Erythroblast (primary cell): Measurements from ENCODE around the gene TNFAIP8L3.
"Not testable (repeated sequence)": the region's sequence is repeated elsewhere in the genome, so short reads cannot be mapped to it uniquely, and the experiment has no call there.

ENCODE experiments used
- DNase-seq, 2 experiments: peaks; one replicate each; lab custom pipeline; 2025; lab: John Stamatoyannopoulos, UW
- GATA1 ChIP-seq: IDR thresholded peaks from 2 replicates; pipeline ENCODE4 v1.6.1; 2011; ENCODE audit warnings: low read depth, mild to moderate bottlenecking, control low read depth, low read length, moderate library complexity
- POLR2A ChIP-seq: IDR thresholded peaks from 2 replicates; pipeline ENCODE4 v1.6.1; 2011; ENCODE audit warnings: mild to moderate bottlenecking, low read length

Gene TNFAIP8L3

GRCh38 chr15:51094606-51095569, at the start of gene TNFAIP8L3:
Gene TNFAIP8L3 (minus strand): TSS chr15:51094906. CDS start chr15:51094595, 311 bp downstream.
- TF ChIP-seq POLR2A, result no peak
- no peak for TF ChIP-seq GATA1
- peak; percentile 16 to 26 for DNase-seq

- no peak for DNase-seq
- TF ChIP-seq GATA1, result no peak
- no peak for TF ChIP-seq POLR2A
These were observed 49.4 kb upstream of the TNFAIP8L3 start for GRCh38 chr15:51144021-51144532.

- not testable (repeated sequence) for DNase-seq
These were observed 45.6 kb upstream of the TNFAIP8L3 start for GRCh38 chr15:51140347-51140746.

- no peak for TF ChIP-seq POLR2A
- no peak for TF ChIP-seq GATA1
- DNase-seq, result no peak
These were observed 44.4 kb upstream of the TNFAIP8L3 start for GRCh38 chr15:51139091-51139490.

- TF ChIP-seq GATA1 (no peak), POLR2A (no peak)
- DNase-seq, result no peak
These were observed 43.2 kb upstream of the TNFAIP8L3 start for GRCh38 chr15:51137880-51138430.

- TF ChIP-seq POLR2A, result no peak
- TF ChIP-seq GATA1, result no peak
These were observed 42.3 kb upstream of the TNFAIP8L3 start for GRCh38 chr15:51137024-51137423.

GRCh38 chr15:51135276-51135675, 40.6 kb upstream of the TNFAIP8L3 start:
- TF ChIP-seq GATA1, result no peak
- no peak for TF ChIP-seq POLR2A
- no peak for DNase-seq

More at GRCh38 chr15:51137024-51137423, 42.3 kb upstream of the TNFAIP8L3 start:
- DNase-seq, result no peak

- TF ChIP-seq GATA1, result no peak
- DNase-seq, result no peak
These were observed 39.9 kb upstream of the TNFAIP8L3 start for GRCh38 chr15:51134416-51135199.

- TF ChIP-seq GATA1 (no peak), POLR2A (no peak)
- no peak for DNase-seq
These were observed 38.5 kb upstream of the TNFAIP8L3 start for GRCh38 chr15:51133140-51133765.

GRCh38 chr15:51132384-51133139, 37.9 kb upstream of the TNFAIP8L3 start:
- DNase-seq, result peak; percentile 12 to 42

GRCh38 chr15:51131596-51132290, 37.0 kb upstream of the TNFAIP8L3 start:
- no peak for DNase-seq
- TF ChIP-seq POLR2A, result no peak
- no peak for TF ChIP-seq GATA1

More at GRCh38 chr15:51132384-51133139, 37.9 kb upstream of the TNFAIP8L3 start:
- TF ChIP-seq POLR2A, result no peak
- no peak for TF ChIP-seq GATA1

- no peak for DNase-seq
- TF ChIP-seq GATA1 (no peak), POLR2A (no peak)
These were observed 35.6 kb upstream of the TNFAIP8L3 start for GRCh38 chr15:51130344-51130743.
